HEK293T (cell line): ENCODE data around the gene NDUFB3.

Experiments
- ARNT ChIP-seq: fragments of 450-650 bp; IDR thresholded peaks from 2 replicates; pipeline ENCODE4 v1.6.1; 2017; ENCODE audit warnings: mild to moderate bottlenecking
- CTBP1 ChIP-seq: fragments of 450-650 bp; IDR thresholded peaks from 2 replicates; pipeline ENCODE4 v1.6.1; 2016; ENCODE audit warnings: borderline replicate concordance
- FOXM1 ChIP-seq: fragments of 450-650 bp; IDR thresholded peaks from 2 replicates; pipeline ENCODE4 v1.6.1; 2017; ENCODE audit warnings: mild to moderate bottlenecking, borderline replicate concordance
- NFRKB ChIP-seq: fragments of 450-650 bp; IDR thresholded peaks from 2 replicates; pipeline ENCODE4 v1.6.1; 2016; ENCODE audit warnings: mild to moderate bottlenecking, moderate library complexity
- PKNOX1 ChIP-seq: fragments of 450-650 bp; IDR thresholded peaks from 2 replicates; pipeline ENCODE4 v1.6.1; 2016
- SP1 ChIP-seq: fragments of 450-650 bp; IDR thresholded peaks from 2 replicates; pipeline ENCODE4 v1.6.1; 2017
- SUZ12 ChIP-seq: fragments of 450-650 bp; IDR thresholded peaks from 2 replicates; pipeline ENCODE4 v1.6.1; 2016; ENCODE audit warnings: mild to moderate bottlenecking

DNA sequence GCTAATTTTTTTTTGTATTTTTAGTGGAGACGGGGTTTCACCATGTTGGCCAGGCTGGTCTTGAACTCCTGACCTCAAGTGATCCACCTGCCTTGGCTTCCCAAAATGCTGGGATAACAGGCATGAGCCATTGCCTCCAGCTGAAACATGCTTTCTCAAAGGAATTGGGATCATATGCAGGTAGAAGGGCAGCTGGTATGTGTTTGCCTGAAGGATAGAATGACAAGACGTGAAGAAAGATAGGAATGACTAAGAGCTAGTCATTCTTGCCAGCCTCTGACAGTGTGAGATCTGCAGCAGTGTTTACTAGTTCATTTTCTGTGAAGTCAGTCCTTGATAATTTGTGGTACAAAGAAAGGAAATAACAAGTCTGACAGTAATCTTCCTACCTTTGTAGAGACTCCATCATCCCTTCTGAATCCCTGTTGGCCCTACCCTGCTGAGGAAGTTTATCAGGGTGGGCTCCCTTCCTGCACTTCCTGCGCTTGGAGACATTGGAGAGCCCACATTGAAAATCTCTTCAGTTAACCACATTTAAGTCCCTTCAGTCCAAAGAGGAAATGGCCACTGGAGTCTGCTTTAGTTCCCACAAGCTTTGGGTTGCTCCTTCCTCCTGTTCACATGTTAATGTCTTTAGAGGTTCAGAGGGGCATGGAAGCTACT lies 58.9 kb downstream of the NDUFB3 start:
- no peak for TF ChIP-seq PKNOX1
- TF ChIP-seq FOXM1, result no peak
- TF ChIP-seq ARNT, result no peak
- no peak for TF ChIP-seq CTBP1
- no peak for TF ChIP-seq SP1
- no peak for TF ChIP-seq SUZ12
- no peak for TF ChIP-seq NFRKB
